ENCODE results near the gene MIOS. TPM values are rescaled to one million over a fixed set of nuclear protein-coding genes. Genes with fewer than 3 reads are reported as not detected.
A peak's percentile ranks its signal among the peaks of the same experiment; 100 is the strongest.

MIOS gene
- total and polyA plus RNA-seq, 9 of the 15 experiments (the other 6 are each of a cell fraction or from before 2014, with no cell fraction given) = 7.8 to 47.8 (median 30.6) TPM

GRCh38 chr7:7642081-7642480 lies 75.4 kb downstream of the MIOS start (continued):
- TF ChIP-seq ATF6 (CRISPR knock-in tag; IDR thresholded peaks at IDR 0.05) (no peak), ILF3 (IDR thresholded peaks at IDR 0.05; ENCODE audit: borderline replicate concordance) (no peak), EGR1 (conservative IDR thresholded peaks at IDR 0.05) (no peak), NCOA2 (IDR thresholded peaks at IDR 0.05; ENCODE audit: partially characterized antibody in 2 of 2) (no peak), ARHGAP35 (IDR thresholded peaks at IDR 0.05; ENCODE audit: partially characterized antibody) (no peak), ZNF274 (IDR thresholded peaks at IDR 0.05; ENCODE audit: borderline replicate concordance, low read depth, low read length) (no peak), ATF1 (CRISPR knock-in tag; IDR thresholded peaks at IDR 0.05) (no peak), ATF1 (tag; IDR thresholded peaks at IDR 0.05) (no peak), HDAC3 (IDR thresholded peaks at IDR 0.05; ENCODE audit: borderline replicate concordance, partially characterized antibody) (no peak), MXD1 (CRISPR knock-in tag; IDR thresholded peaks at IDR 0.05; ENCODE audit: borderline replicate concordance, poor library complexity, severe bottlenecking) (no peak), ZBTB40 (IDR thresholded peaks at IDR 0.05) (peak; percentile 77), ZBTB40 (CRISPR knock-in tag; IDR thresholded peaks at IDR 0.05) (no peak), THRAP3 (IDR thresholded peaks at IDR 0.05; ENCODE audit: borderline replicate concordance) (no peak), NR3C1 (CRISPR knock-in tag; IDR thresholded peaks at IDR 0.05) (no peak), ZEB2 (IDR thresholded peaks at IDR 0.05) (no peak), RFX7 (CRISPR knock-in tag; IDR thresholded peaks at IDR 0.05) (no peak), SIN3B (IDR thresholded peaks at IDR 0.05; ENCODE audit: low read depth) (no peak), NCOA1 (IDR thresholded peaks at IDR 0.05; ENCODE audit: low read depth) (no peak), KAT2B (IDR thresholded peaks at IDR 0.05; ENCODE audit: low read depth, low read length) (no peak), PHF8 (IDR thresholded peaks at IDR 0.05; ENCODE audit: borderline replicate concordance, low read length) (no peak)

All from K562 (cell line).